Esophagus muscularis mucosa (tissue), 4 donors: ENCODE measurements around the gene RAB37.

Experiments
- CTCF ChIP-seq, 3 experiments: fragments of 200-600 bp in 2 of 3; fragments of 450-650 bp in 1 of 3; sonication (generic) in 2 of 3; IDR thresholded peaks; one replicate each; pipeline ENCODE4 v1.5.1; 2017 to 2019; ENCODE audit warnings: antibody characterized with exemption in 3 of 3, mild to moderate bottlenecking in 2 of 3, moderate library complexity in 1 of 3
- EP300 ChIP-seq: sonication (generic); formaldehyde crosslinking; IDR thresholded peaks from one replicate; pipeline ENCODE4 v1.6.1; 2017; ENCODE audit warnings: antibody characterized with exemption
- POLR2A ChIP-seq: fragments of 450-650 bp; IDR thresholded peaks from one replicate; pipeline ENCODE4 v1.6.1; 2017; ENCODE audit warnings: antibody characterized with exemption, moderate library complexity, mild to moderate bottlenecking, low read depth
- POLR2AphosphoS5 ChIP-seq, 2 donors: sonication (generic); formaldehyde crosslinking; IDR thresholded peaks; one replicate each; pipeline ENCODE4 v1.6.1; 2017; ENCODE audit warnings: antibody characterized with exemption in 2 of 2

- no peak for TF ChIP-seq CTCF (IDR thresholded peaks at IDR 0.05)
- no peak for TF ChIP-seq POLR2AphosphoS5 (IDR thresholded peaks at IDR 0.05)
- TF ChIP-seq POLR2A = no peak
- TF ChIP-seq EP300 = no peak
Measured at GRCh38 chr17:74769856-74770497, 32.9 kb downstream of the RAB37 start.
